ENCODE results near the gene CIROP. TPM values are rescaled to one million over a fixed set of nuclear protein-coding genes. Genes with fewer than 3 reads are reported as not detected.

Gene CIROP
- total RNA-seq, 1 experiment from 2014 or later, result 0.11 TPM

- POLR2A ChIA-PET, result no interaction called here
- CTCF ChIA-PET, result interaction anchor here (0.5 to 1.7 kb wide), 3 partner anchors 9 to 107 kb away, joined by 3 to 8 read pairs (median 5); no protein-coding TSS in a partner anchor
- Mint-ChIP-seq H3K27ac (no peak overlapping the region; the same call in 1 of the 2 replicates), H3K9me3 (no peaks in the 10 kb centered on the region), H3K36me3 (peaks cover 55% of the 10 kb centered on the region), H3K4me1 (peaks cover 24% of the 10 kb centered on the region), H3K4me3 (no peak overlapping the region), H3K27me3 (ENCODE audit: low read depth) (no peaks in the 10 kb centered on the region; the same call in 1 of the 2 replicates)
- DNase-seq (ENCODE audit: low spot score) (no peak), ATAC-seq (no peak)
- TF ChIP-seq TEAD4 (CRISPR knock-in tag; IDR thresholded peaks at IDR 0.05), result no peak
- TF ChIP-seq, protein P1, sequence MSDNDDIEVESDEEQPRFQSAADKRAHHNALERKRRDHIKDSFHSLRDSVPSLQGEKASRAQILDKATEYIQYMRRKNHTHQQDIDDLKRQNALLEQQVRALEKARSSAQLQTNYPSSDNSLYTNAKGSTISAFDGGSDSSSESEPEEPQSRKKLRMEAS (CRISPR knock-in tag; IDR thresholded peaks at IDR 0.05), result no peak
- TF ChIP-seq NFYB (CRISPR knock-in tag; conservative IDR thresholded peaks at IDR 0.05; ENCODE audit: low read depth), result no peak
- TF ChIP-seq JUN (CRISPR knock-in tag; IDR thresholded peaks at IDR 0.05), result no peak
- TF ChIP-seq, protein P2, sequence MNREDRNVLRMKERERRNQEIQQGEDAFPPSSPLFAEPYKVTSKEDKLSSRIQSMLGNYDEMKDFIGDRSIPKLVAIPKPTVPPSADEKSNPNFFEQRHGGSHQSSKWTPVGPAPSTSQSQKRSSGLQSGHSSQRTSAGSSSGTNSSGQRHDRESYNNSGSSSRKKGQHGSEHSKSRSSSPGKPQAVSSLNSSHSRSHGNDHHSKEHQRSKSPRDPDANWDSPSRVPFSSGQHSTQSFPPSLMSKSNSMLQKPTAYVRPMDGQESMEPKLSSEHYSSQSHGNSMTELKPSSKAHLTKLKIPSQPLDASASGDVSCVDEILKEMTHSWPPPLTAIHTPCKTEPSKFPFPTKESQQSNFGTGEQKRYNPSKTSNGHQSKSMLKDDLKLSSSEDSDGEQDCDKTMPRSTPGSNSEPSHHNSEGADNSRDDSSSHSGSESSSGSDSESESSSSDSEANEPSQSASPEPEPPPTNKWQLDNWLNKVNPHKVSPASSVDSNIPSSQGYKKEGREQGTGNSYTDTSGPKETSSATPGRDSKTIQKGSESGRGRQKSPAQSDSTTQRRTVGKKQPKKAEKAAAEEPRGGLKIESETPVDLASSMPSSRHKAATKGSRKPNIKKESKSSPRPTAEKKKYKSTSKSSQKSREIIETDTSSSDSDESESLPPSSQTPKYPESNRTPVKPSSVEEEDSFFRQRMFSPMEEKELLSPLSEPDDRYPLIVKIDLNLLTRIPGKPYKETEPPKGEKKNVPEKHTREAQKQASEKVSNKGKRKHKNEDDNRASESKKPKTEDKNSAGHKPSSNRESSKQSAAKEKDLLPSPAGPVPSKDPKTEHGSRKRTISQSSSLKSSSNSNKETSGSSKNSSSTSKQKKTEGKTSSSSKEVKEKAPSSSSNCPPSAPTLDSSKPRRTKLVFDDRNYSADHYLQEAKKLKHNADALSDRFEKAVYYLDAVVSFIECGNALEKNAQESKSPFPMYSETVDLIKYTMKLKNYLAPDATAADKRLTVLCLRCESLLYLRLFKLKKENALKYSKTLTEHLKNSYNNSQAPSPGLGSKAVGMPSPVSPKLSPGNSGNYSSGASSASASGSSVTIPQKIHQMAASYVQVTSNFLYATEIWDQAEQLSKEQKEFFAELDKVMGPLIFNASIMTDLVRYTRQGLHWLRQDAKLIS (CRISPR knock-in tag; IDR thresholded peaks at IDR 0.05; ENCODE audit: borderline replicate concordance), result no peak
- no peak for TF ChIP-seq CREB1 (CRISPR knock-in tag; IDR thresholded peaks at IDR 0.05)
- no peak for TF ChIP-seq FOXK1 (CRISPR knock-in tag; IDR thresholded peaks at IDR 0.05)
- no peak for TF ChIP-seq SMAD4 (CRISPR knock-in tag; IDR thresholded peaks at IDR 0.05)
- TF ChIP-seq ZNF416 (CRISPR knock-in tag; IDR thresholded peaks at IDR 0.05), result no peak
- TF ChIP-seq SP1 (CRISPR knock-in tag; conservative IDR thresholded peaks at IDR 0.05), result no peak
- no peak for TF ChIP-seq CREM (CRISPR knock-in tag; IDR thresholded peaks at IDR 0.05)
- TF ChIP-seq, protein P3, sequence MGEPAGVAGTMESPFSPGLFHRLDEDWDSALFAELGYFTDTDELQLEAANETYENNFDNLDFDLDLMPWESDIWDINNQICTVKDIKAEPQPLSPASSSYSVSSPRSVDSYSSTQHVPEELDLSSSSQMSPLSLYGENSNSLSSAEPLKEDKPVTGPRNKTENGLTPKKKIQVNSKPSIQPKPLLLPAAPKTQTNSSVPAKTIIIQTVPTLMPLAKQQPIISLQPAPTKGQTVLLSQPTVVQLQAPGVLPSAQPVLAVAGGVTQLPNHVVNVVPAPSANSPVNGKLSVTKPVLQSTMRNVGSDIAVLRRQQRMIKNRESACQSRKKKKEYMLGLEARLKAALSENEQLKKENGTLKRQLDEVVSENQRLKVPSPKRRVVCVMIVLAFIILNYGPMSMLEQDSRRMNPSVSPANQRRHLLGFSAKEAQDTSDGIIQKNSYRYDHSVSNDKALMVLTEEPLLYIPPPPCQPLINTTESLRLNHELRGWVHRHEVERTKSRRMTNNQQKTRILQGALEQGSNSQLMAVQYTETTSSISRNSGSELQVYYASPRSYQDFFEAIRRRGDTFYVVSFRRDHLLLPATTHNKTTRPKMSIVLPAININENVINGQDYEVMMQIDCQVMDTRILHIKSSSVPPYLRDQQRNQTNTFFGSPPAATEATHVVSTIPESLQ (CRISPR knock-in tag; IDR thresholded peaks at IDR 0.05), result no peak
- TF ChIP-seq TCF7 (CRISPR knock-in tag; IDR thresholded peaks at IDR 0.05; ENCODE audit: low read depth), result no peak
Measured at GRCh38 chr14:23093104-23093503, 11.7 kb downstream of the CIROP start.

DNA sequence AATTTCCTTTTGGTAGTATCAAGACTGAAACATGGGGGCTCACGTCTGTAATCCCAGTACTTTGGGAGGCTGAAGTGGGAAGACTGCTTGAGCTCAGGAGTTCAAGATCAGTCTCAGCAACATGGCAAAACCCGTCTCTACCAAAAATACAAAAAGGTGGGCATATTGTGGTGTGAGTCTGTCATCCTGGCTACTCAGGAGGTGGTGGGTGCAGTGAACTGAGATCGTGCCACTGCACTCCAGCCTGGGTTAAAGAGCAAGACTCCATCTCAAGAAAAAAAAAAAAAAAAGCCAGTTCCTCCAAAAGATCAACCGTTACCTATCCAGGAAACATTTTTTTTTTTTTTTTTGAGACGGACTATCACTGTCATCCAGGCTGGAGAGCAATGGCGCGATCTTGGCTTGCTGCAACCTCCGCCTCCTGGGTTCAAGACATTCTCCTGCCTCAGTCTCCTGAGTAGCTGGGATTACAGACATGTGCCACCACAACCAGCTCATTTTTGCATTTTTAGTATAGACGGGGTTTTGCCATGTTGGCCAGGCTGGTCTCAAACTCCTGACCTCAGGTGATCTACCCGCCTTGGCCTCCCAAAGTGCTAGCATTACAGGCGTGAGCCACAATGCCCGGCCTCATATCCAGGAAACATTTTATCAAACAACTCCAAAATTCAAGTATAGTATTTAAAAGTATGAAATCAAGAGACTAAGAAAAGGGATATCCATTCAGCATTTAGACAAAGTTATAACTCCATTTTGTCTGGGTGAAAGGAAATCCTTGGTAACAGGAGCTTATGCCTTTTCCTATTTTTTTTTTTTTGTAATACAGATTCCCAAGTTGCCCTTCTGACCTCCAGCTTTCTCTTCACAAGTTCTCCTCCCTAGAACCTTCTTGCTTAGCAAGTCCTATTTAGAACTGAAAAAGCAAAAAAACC lies 13.2 kb downstream of the CIROP start:
- Mint-ChIP-seq H3K4me1 (peaks cover 13% of the 10 kb centered on the region), H3K4me3 (no peak overlapping the region), H3K27me3 (ENCODE audit: low read depth) (no peaks in the 10 kb centered on the region; the same call in 1 of the 2 replicates), H3K9me3 (no peaks in the 10 kb centered on the region), H3K27ac (no peak overlapping the region), H3K36me3 (peaks cover 57% of the 10 kb centered on the region)
- ATAC-seq, result no peak
- ChIA-PET CTCF (interaction anchor here (1.1 to 1.7 kb wide), 5 partner anchors 15 to 105 kb away, joined by 3 to 8 read pairs (median 5); no protein-coding TSS in a partner anchor), POLR2A (interaction anchor here (0.7 kb wide), 1 partner anchor 961 kb away, joined by 5 read pairs; no protein-coding TSS in a partner anchor)
- no peak for DNase-seq (ENCODE audit: low spot score)
- TF ChIP-seq ZNF396 (CRISPR knock-in tag; IDR thresholded peaks at IDR 0.05; ENCODE audit: borderline replicate concordance), result no peak
- no peak for TF ChIP-seq MYBL2 (CRISPR knock-in tag; IDR thresholded peaks at IDR 0.05)
- no peak for TF ChIP-seq SMAD3 (CRISPR knock-in tag; IDR thresholded peaks at IDR 0.05; ENCODE audit: borderline replicate concordance)
- TF ChIP-seq, protein P4, sequence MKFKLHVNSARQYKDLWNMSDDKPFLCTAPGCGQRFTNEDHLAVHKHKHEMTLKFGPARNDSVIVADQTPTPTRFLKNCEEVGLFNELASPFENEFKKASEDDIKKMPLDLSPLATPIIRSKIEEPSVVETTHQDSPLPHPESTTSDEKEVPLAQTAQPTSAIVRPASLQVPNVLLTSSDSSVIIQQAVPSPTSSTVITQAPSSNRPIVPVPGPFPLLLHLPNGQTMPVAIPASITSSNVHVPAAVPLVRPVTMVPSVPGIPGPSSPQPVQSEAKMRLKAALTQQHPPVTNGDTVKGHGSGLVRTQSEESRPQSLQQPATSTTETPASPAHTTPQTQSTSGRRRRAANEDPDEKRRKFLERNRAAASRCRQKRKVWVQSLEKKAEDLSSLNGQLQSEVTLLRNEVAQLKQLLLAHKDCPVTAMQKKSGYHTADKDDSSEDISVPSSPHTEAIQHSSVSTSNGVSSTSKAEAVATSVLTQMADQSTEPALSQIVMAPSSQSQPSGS (CRISPR knock-in tag; IDR thresholded peaks at IDR 0.05; ENCODE audit: borderline replicate concordance, low read depth), result no peak
- TF ChIP-seq, protein P5, sequence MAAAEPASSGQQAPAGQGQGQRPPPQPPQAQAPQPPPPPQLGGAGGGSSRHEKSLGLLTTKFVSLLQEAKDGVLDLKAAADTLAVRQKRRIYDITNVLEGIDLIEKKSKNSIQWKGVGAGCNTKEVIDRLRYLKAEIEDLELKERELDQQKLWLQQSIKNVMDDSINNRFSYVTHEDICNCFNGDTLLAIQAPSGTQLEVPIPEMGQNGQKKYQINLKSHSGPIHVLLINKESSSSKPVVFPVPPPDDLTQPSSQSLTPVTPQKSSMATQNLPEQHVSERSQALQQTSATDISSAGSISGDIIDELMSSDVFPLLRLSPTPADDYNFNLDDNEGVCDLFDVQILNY (CRISPR knock-in tag; IDR thresholded peaks at IDR 0.05), result no peak
- TF ChIP-seq ETV6 (CRISPR knock-in tag; IDR thresholded peaks at IDR 0.05), result no peak
- TF ChIP-seq EMX1 (CRISPR knock-in tag; IDR thresholded peaks at IDR 0.05), result no peak
- no peak for TF ChIP-seq ZNF423 (CRISPR knock-in tag; IDR thresholded peaks at IDR 0.05)
- no peak for TF ChIP-seq ARID4B (CRISPR knock-in tag; IDR thresholded peaks at IDR 0.05; ENCODE audit: borderline replicate concordance)

Data from WTC11 (cell line).